IMR-90 (cell line): Measurements from ENCODE around the gene ELOVL2. TPM values are rescaled to one million over a fixed set of nuclear protein-coding genes. Genes with fewer than 3 reads are reported as not detected.

ENCODE experiments used
- ATAC-seq: fragments of 200-7000 bp; cut with Tn5 transposase; 2 replicates; pipeline ENCODE4 v1.9.1; 2020; ENCODE audit warnings: low read depth, mild to moderate bottlenecking, moderate library complexity
- BruUV-seq: library from RNA; stranded (reverse); fragments of 400-500 nt; replicated peaks from 2 replicates; lab custom pipeline; 2021; lab: Mats Ljungman, UMichigan
- CTCF ChIA-PET: fragments of 300-600 bp; formaldehyde crosslinking; extraction: SDS; loops from one replicate; lab custom pipeline; 2021; ENCODE audit warnings: antibody characterized with exemption; lab: Yijun Ruan, JAX
- POLR2A ChIA-PET: fragments of 300-600 bp; sonication (Branson Sonifier 250); formaldehyde crosslinking; loops from one replicate; lab custom pipeline; 2022; ENCODE audit warnings: antibody characterized with exemption; ENCODE audit not compliant: unreplicated experiment; lab: Charles Lee
- DNase-seq: peaks from one replicate; pipeline ENCODE4 v3.0.0; 2013
- H2AFZ ChIP-seq: replicated peaks from 2 replicates; pipeline ENCODE3; 2013; ENCODE audit warnings: low read length, mild to moderate bottlenecking; ENCODE audit not compliant: poor library complexity
- H2AK5ac ChIP-seq: 2 replicates; pipeline ENCODE4 v1.6.1; 2013; ENCODE audit warnings: low read depth, low read length, inconsistent platforms
- H2AK9ac ChIP-seq: replicated peaks from 2 replicates; pipeline ENCODE3; 2013; ENCODE audit warnings: mild to moderate bottlenecking, low read depth, low read length, moderate library complexity; ENCODE audit not compliant: poor library complexity
- H2BK120ac ChIP-seq: 2 replicates; pipeline ENCODE4 v1.6.1; 2013; ENCODE audit warnings: low read depth, low read length, inconsistent platforms
- H2BK15ac ChIP-seq: 3 replicates; pipeline ENCODE4 v1.6.1; 2013; ENCODE audit warnings: low read depth, low read length, inconsistent platforms
- H2BK20ac ChIP-seq: 2 replicates; pipeline ENCODE4 v1.6.1; 2013; ENCODE audit warnings: low read depth, mild to moderate bottlenecking, inconsistent platforms, low read length, moderate library complexity
- H2BK5ac ChIP-seq: 2 replicates; pipeline ENCODE4 v1.6.1; 2013; ENCODE audit warnings: mild to moderate bottlenecking, low read depth, low read length, inconsistent platforms; ENCODE audit not compliant: poor library complexity, severe bottlenecking
- H3K14ac ChIP-seq: replicated peaks from 2 replicates; pipeline ENCODE4 v1.6.1; 2013; ENCODE audit warnings: low read depth, low read length, inconsistent platforms
- H3K18ac ChIP-seq: 2 replicates; pipeline ENCODE4 v1.6.1; 2013; ENCODE audit warnings: low read depth, low read length, control low read depth
- H3K23ac ChIP-seq: 2 replicates; pipeline ENCODE4 v1.6.1; 2013; ENCODE audit warnings: low read depth, low read length, inconsistent platforms
- H3K27ac ChIP-seq: 2 replicates; pipeline ENCODE4 v1.5.1; 2013; ENCODE audit warnings: mild to moderate bottlenecking, control low read depth, low read length; ENCODE audit not compliant: insufficient read depth
- H3K27me3 ChIP-seq: 2 replicates; pipeline ENCODE4 v1.6.1; 2013; ENCODE audit warnings: low read length; ENCODE audit not compliant: control insufficient read depth, insufficient read depth
- H3K36me3 ChIP-seq: 2 replicates; pipeline ENCODE4 v1.6.1; 2013; ENCODE audit warnings: low read length, mixed read lengths; ENCODE audit not compliant: control insufficient read depth, insufficient read depth
- H3K4ac ChIP-seq: 2 replicates; pipeline ENCODE4 v1.6.1; 2013; ENCODE audit warnings: low read depth, low read length, inconsistent platforms
- H3K4me1 ChIP-seq: 2 replicates; pipeline ENCODE4 v1.6.1; 2013; ENCODE audit warnings: low read length, mixed read lengths; ENCODE audit not compliant: control insufficient read depth, insufficient read depth
- H3K4me2 ChIP-seq: 2 replicates; pipeline ENCODE4 v1.6.1; 2013; ENCODE audit warnings: low read depth, mild to moderate bottlenecking, control low read depth, low read length, moderate library complexity
- H3K4me3 ChIP-seq: 2 replicates; pipeline ENCODE4 v1.5.1; 2013; ENCODE audit warnings: low read depth, mild to moderate bottlenecking, control low read depth, low read length, moderate library complexity; ENCODE audit not compliant: insufficient read depth
- H3K56ac ChIP-seq: 2 replicates; pipeline ENCODE4 v1.6.1; 2013; ENCODE audit warnings: low read length, inconsistent platforms; ENCODE audit not compliant: insufficient read depth; ENCODE audit errors: extremely low read depth
- H3K79me1 ChIP-seq, 2 experiments: 2 replicates each; pipeline ENCODE4 v1.6.1; 2013; ENCODE audit warnings: low read length in 2 of 2, inconsistent platforms in 1 of 2, low read depth in 1 of 2
- H3K9ac ChIP-seq: 2 replicates; pipeline ENCODE4 v1.6.1; 2013; ENCODE audit warnings: low read depth, low read length, control low read depth
- H3K9me1 ChIP-seq: 2 replicates; pipeline ENCODE4 v1.6.1; 2013; ENCODE audit warnings: low read length, inconsistent platforms; ENCODE audit not compliant: insufficient read depth
- H3K9me3 ChIP-seq: 2 replicates; pipeline ENCODE4 v1.6.1; 2013; ENCODE audit warnings: low read length; ENCODE audit not compliant: control insufficient read depth, insufficient read depth
- H4K20me1 ChIP-seq: 2 replicates; pipeline ENCODE4 v1.6.1; 2013; ENCODE audit warnings: low read length, inconsistent platforms; ENCODE audit not compliant: insufficient read depth
- H4K5ac ChIP-seq: 2 replicates; pipeline ENCODE4 v1.6.1; 2013; ENCODE audit warnings: mild to moderate bottlenecking, low read depth, low read length, control low read depth
- H4K8ac ChIP-seq, 2 experiments: 2 replicates each; pipeline ENCODE4 v1.6.1; 2013; ENCODE audit warnings: low read depth in 2 of 2, low read length in 2 of 2, control low read depth in 1 of 2, inconsistent platforms in 1 of 2
- H4K91ac ChIP-seq: 2 replicates; pipeline ENCODE4 v1.6.1; 2013; ENCODE audit warnings: low read depth, low read length, inconsistent platforms; ENCODE audit not compliant: insufficient read depth
- BHLHE40 ChIP-seq: fragments of 150-350 bp; IDR thresholded peaks from 2 replicates; pipeline ENCODE4 v1.6.1; 2016; ENCODE audit warnings: mild to moderate bottlenecking, low read depth, low read length
- CEBPB ChIP-seq: IDR thresholded peaks from 2 replicates; pipeline ENCODE4 v1.6.1; 2012; ENCODE audit warnings: low read depth, low read length, improper control_type of control experiment
- CHD1 ChIP-seq: IDR thresholded peaks from 2 replicates; pipeline ENCODE4 v1.6.1; 2012; ENCODE audit warnings: low read depth, low read length, improper control_type of control experiment
- CTCF ChIP-seq: conservative IDR thresholded peaks from 2 replicates; pipeline ENCODE4 v1.5.1; 2012; ENCODE audit warnings: mild to moderate bottlenecking, low read depth, low read length, improper control_type of control experiment
- FOS ChIP-seq: fragments of 150-350 bp; IDR thresholded peaks from 2 replicates; pipeline ENCODE4 v1.6.1; 2016; ENCODE audit warnings: low read depth, low read length
- MAFK ChIP-seq: IDR thresholded peaks from 2 replicates; pipeline ENCODE4 v1.6.1; 2012; ENCODE audit warnings: low read depth, low read length, improper control_type of control experiment
- MAZ ChIP-seq: IDR thresholded peaks from 2 replicates; pipeline ENCODE4 v1.6.1; 2012; ENCODE audit warnings: low read depth, mild to moderate bottlenecking, low read length, improper control_type of control experiment, moderate library complexity, borderline replicate concordance
- MXI1 ChIP-seq: IDR thresholded peaks from 2 replicates; pipeline ENCODE4 v1.6.1; 2012; ENCODE audit warnings: low read depth, mild to moderate bottlenecking, low read length, moderate library complexity, borderline replicate concordance
- NFE2L2 ChIP-seq: fragments of 150-350 bp; IDR thresholded peaks from 2 replicates; pipeline ENCODE4 v1.6.1; 2016; ENCODE audit warnings: low read depth, mild to moderate bottlenecking, low read length
- POLR2A ChIP-seq: IDR thresholded peaks from 2 replicates; pipeline ENCODE4 v1.6.1; 2012; ENCODE audit warnings: mild to moderate bottlenecking, low read depth, low read length
- RAD21 ChIP-seq: IDR thresholded peaks from 2 replicates; pipeline ENCODE4 v1.6.1; 2012; ENCODE audit warnings: low read length, improper control_type of control experiment
- RCOR1 ChIP-seq: IDR thresholded peaks from 2 replicates; pipeline ENCODE4 v1.6.1; 2012; ENCODE audit warnings: mild to moderate bottlenecking, low read length, improper control_type of control experiment; ENCODE audit not compliant: insufficient replicate concordance
- RFX5 ChIP-seq: IDR thresholded peaks from 2 replicates; pipeline ENCODE4 v1.8.0; 2012; ENCODE audit warnings: low read depth, mild to moderate bottlenecking, low read length, moderate library complexity
- SMC3 ChIP-seq: fragments of 150-350 bp; IDR thresholded peaks from 2 replicates; pipeline ENCODE4 v1.6.1; 2016; ENCODE audit warnings: low read depth, mild to moderate bottlenecking, antibody characterized with exemption, low read length, moderate library complexity
- USF2 ChIP-seq: fragments of 150-350 bp; IDR thresholded peaks from 2 replicates; pipeline ENCODE4 v1.6.1; 2017; ENCODE audit warnings: mild to moderate bottlenecking, antibody characterized with exemption, low read length, low read depth
- WGBS, 2 experiments: methylation state at CpG; one replicate each; pipeline versions ENCODE4 v1.1.5 to v1.1.7; 2013; ENCODE audit warnings: missing lambda C conversion rate in 2 of 2; ENCODE audit not compliant: insufficient read length in 1 of 2; ENCODE audit errors: extremely low coverage in 2 of 2; 5-methylcytosine and 5-hydroxymethylcytosine counted together
- dilution Hi-C: fragments of 300-500 bp; cut with HindIII; formaldehyde crosslinking; loops from one replicate; pipeline ENCODE4 v1.14.3; 2018; ENCODE audit warnings: low sequenced_read_pairs; ENCODE audit not compliant: unreplicated experiment
- in situ Hi-C: fragments of 300-500 bp; cut with MboI; formaldehyde crosslinking; loops from 3 replicates; pipeline ENCODE4 v1.14.3; 2019; ENCODE audit warnings: low sequenced_read_pairs, inconsistent platforms, mixed read lengths
- intact Hi-C: fragments of 100-400 bp; cut with micrococcal nuclease; formaldehyde crosslinking; loops from 2 replicates; pipeline ENCODE4 v1.10.0; 2022
- polyA plus RNA-seq, 3 experiments: library from polyadenylated mRNA; depleted of rRNA; stranded (reverse); fragments of >200 nt; gene quantifications; 2 replicates each; pipeline ENCODE4 v1.2.3, GENCODE V29; 2012; ENCODE audit warnings: low replicate concordance in 1 of 3
- total RNA-seq: library from RNA; depleted of rRNA; stranded (reverse); fragments of >200 nt; gene quantifications from 2 replicates; pipeline ENCODE4 v1.2.3, GENCODE V29; 2012
- TF ChIP-seq, protein P1 (sequence below): fragments of 150-350 bp; IDR thresholded peaks from 2 replicates; pipeline ENCODE4 v1.6.1; 2016; ENCODE audit warnings: low read depth, mild to moderate bottlenecking, low read length, moderate library complexity, borderline replicate concordance

The ELOVL2 gene
- total and polyA plus RNA-seq, 2 of the 4 experiments (the other 2 are of a cell fraction) = 6.3 to 7.9 TPM

GRCh38 chr6:11054722-11055121, 10.6 kb upstream of the ELOVL2 start:
- peak; percentile 50 for DNase-seq
- in situ Hi-C loops = loop anchor here (25.0 kb wide), 1 partner anchor 567 kb away; no protein-coding TSS in a partner anchor
- intact Hi-C loops = no loop called here

More at GRCh38 chr6:11054722-11055121, 10.6 kb upstream of the ELOVL2 start:
- Histone ChIP-seq H2AK5ac (no peak overlapping the region), H3K4me1 (peaks cover 5% of the 10 kb centered on the region), H3K79me1 (no peaks in the 10 kb centered on the region), H2BK120ac (no peak overlapping the region), H3K23ac (no peak overlapping the region), H3K18ac (peak overlapping the region; percentile 59; the same call in 1 of the 2 replicates), H3K36me3 (no peaks in the 10 kb centered on the region), H2BK15ac (no peak overlapping the region), H4K20me1 (no peaks in the 10 kb centered on the region), H3K9ac (no peak overlapping the region), H3K4me3 (no peak overlapping the region), H3K56ac (no peak overlapping the region), H2BK20ac (peak overlapping the region; percentile 55; the same call in 1 of the 2 replicates), H2AK9ac (no peak overlapping the region), H3K27me3 (no peaks in the 10 kb centered on the region), H3K27ac (no peak overlapping the region), H2AFZ (no peak overlapping the region), H3K9me3 (no peaks in the 10 kb centered on the region), H4K91ac (no peak overlapping the region), H4K5ac (no peak overlapping the region; the same call in 1 of the 2 replicates), H3K14ac (no peak overlapping the region), H2BK5ac (no peak overlapping the region), H4K8ac (no peak overlapping the region), H3K9me1 (no peaks in the 10 kb centered on the region), H3K4ac (no peak overlapping the region), H3K4me2 (no peak overlapping the region)
- WGBS, 2 experiments = no CpG with 5 or more reads among the region's 1 CpG
- dilution Hi-C loops = no loop called here
- no TSS peak for BruUV-seq
- TF ChIP-seq, protein P1, sequence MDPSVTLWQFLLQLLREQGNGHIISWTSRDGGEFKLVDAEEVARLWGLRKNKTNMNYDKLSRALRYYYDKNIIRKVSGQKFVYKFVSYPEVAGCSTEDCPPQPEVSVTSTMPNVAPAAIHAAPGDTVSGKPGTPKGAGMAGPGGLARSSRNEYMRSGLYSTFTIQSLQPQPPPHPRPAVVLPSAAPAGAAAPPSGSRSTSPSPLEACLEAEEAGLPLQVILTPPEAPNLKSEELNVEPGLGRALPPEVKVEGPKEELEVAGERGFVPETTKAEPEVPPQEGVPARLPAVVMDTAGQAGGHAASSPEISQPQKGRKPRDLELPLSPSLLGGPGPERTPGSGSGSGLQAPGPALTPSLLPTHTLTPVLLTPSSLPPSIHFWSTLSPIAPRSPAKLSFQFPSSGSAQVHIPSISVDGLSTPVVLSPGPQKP = no peak
- TF ChIP-seq SMC3 (no peak), CEBPB (no peak), MXI1 (no peak), RFX5 (no peak), FOS (no peak), MAFK (no peak), POLR2A (no peak), BHLHE40 (no peak), USF2 (no peak), RCOR1 (no peak), RAD21 (no peak), NFE2L2 (no peak), CHD1 (no peak), CTCF (no peak), MAZ (no peak)
- CTCF ChIA-PET = interaction anchor here (0.6 kb wide), 1 partner anchor 100 kb away, joined by 4 read pairs; no protein-coding TSS in a partner anchor
- POLR2A ChIA-PET = interaction anchor here (0.5 kb wide), 1 partner anchor 441 kb away, joined by 3 read pairs; no protein-coding TSS in a partner anchor
- peak; percentile 63 for ATAC-seq
